Calu3 (cell line): ENCODE measurements around the gene PRODH. TPM values are rescaled to one million over a fixed set of nuclear protein-coding genes. Genes with fewer than 3 reads are reported as not detected.
"Not testable (repeated sequence)": the region's sequence is repeated elsewhere in the genome, so short reads cannot be mapped to it uniquely, and the experiment has no call there.

Source experiments
- BruUV-seq: library from RNA; stranded (reverse); fragments of 400-500 nt; replicated peaks from 2 replicates; lab custom pipeline; 2021; lab: Mats Ljungman, UMichigan
- CTCF ChIA-PET: fragments of 300-600 bp; sonication (Branson Sonifier 250); formaldehyde crosslinking; loops from one replicate; lab custom pipeline; 2022; ENCODE audit warnings: antibody characterized with exemption; lab: Charles Lee
- DNase-seq: peaks from one replicate; pipeline ENCODE4 v3.0.0; 2022
- H3K27ac Mint-ChIP-seq: one replicate; pipeline ENCODE4 v1.8.0; 2022; ENCODE audit warnings: mixed read lengths; ENCODE audit not compliant: unreplicated experiment
- H3K27me3 Mint-ChIP-seq: one replicate; pipeline ENCODE4 v1.8.0; 2022; ENCODE audit warnings: mixed read lengths; ENCODE audit not compliant: unreplicated experiment
- H3K36me3 Mint-ChIP-seq: one replicate; pipeline ENCODE4 v1.8.0; 2022; ENCODE audit warnings: mild to moderate bottlenecking, moderate library complexity, mixed read lengths; ENCODE audit not compliant: insufficient read depth, unreplicated experiment
- H3K4me1 Mint-ChIP-seq: one replicate; pipeline ENCODE4 v1.8.0; 2022; ENCODE audit warnings: mild to moderate bottlenecking, low read depth, mixed read lengths; ENCODE audit not compliant: unreplicated experiment
- H3K4me3 Mint-ChIP-seq: one replicate; pipeline ENCODE4 v1.8.0; 2022; ENCODE audit warnings: mild to moderate bottlenecking, low read depth, moderate library complexity, mixed read lengths; ENCODE audit not compliant: unreplicated experiment
- H3K9me3 Mint-ChIP-seq: one replicate; pipeline ENCODE4 v1.8.0; 2022; ENCODE audit warnings: low read depth, mixed read lengths; ENCODE audit not compliant: unreplicated experiment
- CTCF ChIP-seq: fragments of 200-600 bp; IDR thresholded peaks from one replicate; pipeline ENCODE4 v1.8.0; 2022; ENCODE audit warnings: antibody characterized with exemption; ENCODE audit not compliant: unreplicated experiment
- intact Hi-C: fragments of 100-400 bp; cut with micrococcal nuclease; formaldehyde crosslinking; loops from one replicate; pipeline ENCODE4 v1.10.0; 2022; ENCODE audit not compliant: unreplicated experiment
- total RNA-seq: library from RNA; stranded (reverse); gene quantifications from 2 replicates; pipeline ENCODE4 v1.2.3, GENCODE V29; 2022

The PRODH gene
- total RNA-seq, 1 experiment from 2014 or later = 1.5 TPM

GRCh38 chr22:18971321-18971751 is 35.2 kb upstream of the PRODH start:
- no peaks in the 10 kb centered on the region for H3K9me3 Mint-ChIP-seq
- no TSS peak for BruUV-seq
- H3K4me1 Mint-ChIP-seq = no peaks in the 10 kb centered on the region
- no peak for TF ChIP-seq CTCF
- CTCF ChIA-PET = no interaction called here
- no peak overlapping the region for H3K27ac Mint-ChIP-seq
- intact Hi-C loops = no loop called here
- peak overlapping the region; percentile 51 for H3K4me3 Mint-ChIP-seq
- H3K36me3 Mint-ChIP-seq = no peaks in the 10 kb centered on the region
- peaks cover 24% of the 10 kb centered on the region for H3K27me3 Mint-ChIP-seq
- no peak for DNase-seq

GRCh38 chr22:18970948-18971315 is 34.8 kb upstream of the PRODH start:
- H3K4me3 Mint-ChIP-seq = peak overlapping the region; percentile 51
- DNase-seq = no peak
- no peak for TF ChIP-seq CTCF
- no peaks in the 10 kb centered on the region for H3K9me3 Mint-ChIP-seq
- H3K27me3 Mint-ChIP-seq = peaks cover 24% of the 10 kb centered on the region
- no peaks in the 10 kb centered on the region for H3K4me1 Mint-ChIP-seq
- H3K36me3 Mint-ChIP-seq = no peaks in the 10 kb centered on the region
- no peak overlapping the region for H3K27ac Mint-ChIP-seq
- BruUV-seq = no TSS peak
- CTCF ChIA-PET = no interaction called here
- intact Hi-C loops = no loop called here

- Mint-ChIP-seq H3K4me1 (no peaks in the 10 kb centered on the region), H3K9me3 (no peaks in the 10 kb centered on the region), H3K27ac (no peak overlapping the region), H3K4me3 (peak overlapping the region; percentile 51), H3K36me3 (no peaks in the 10 kb centered on the region), H3K27me3 (peaks cover 24% of the 10 kb centered on the region)
- peak; percentile 47 for DNase-seq
- no TSS peak for BruUV-seq
- TF ChIP-seq CTCF = peak; percentile 30
- intact Hi-C loops = no loop called here
- CTCF ChIA-PET = no interaction called here
These were observed 34.3 kb upstream of the PRODH start for GRCh38 chr22:18970176-18970947.

- intact Hi-C loops = not testable (repeated sequence)
These were observed 33.3 kb upstream of the PRODH start for GRCh38 chr22:18969158-18969942.

More at GRCh38 chr22:18969158-18969942, 33.3 kb upstream of the PRODH start:
- peak overlapping the region; percentile 56 for H3K4me3 Mint-ChIP-seq
- CTCF ChIA-PET, H3K27ac Mint-ChIP-seq, DNase-seq, BruUV-seq, H3K9me3 Mint-ChIP-seq, H3K36me3 Mint-ChIP-seq, H3K4me1 Mint-ChIP-seq: not testable (repeated sequence)
- H3K27me3 Mint-ChIP-seq = peaks cover 19% of the 10 kb centered on the region
